ENCODE results near the gene LYRM1.

Gene LYRM1

GRCh38 chr16:20881503-20881878 is 19.1 kb upstream of the LYRM1 start:
- no peaks in the 10 kb centered on the region for H3K9me3 ChIP-seq (ENCODE audit: severe bottlenecking)
- DNase-seq = no peak
- TF ChIP-seq CTCF (IDR thresholded peaks at IDR 0.05; ENCODE audit: low read depth, low read length) = no peak
- H3K27ac ChIP-seq = peak overlapping the region; percentile 66
- H3K27me3 ChIP-seq (ENCODE audit: insufficient read depth, low read depth, severe bottlenecking) = no peaks in the 10 kb centered on the region
- peaks cover 72% of the 10 kb centered on the region for H3K36me3 ChIP-seq
- H3K4me3 ChIP-seq (ENCODE audit: low read depth, low read length) = no peak overlapping the region

- Histone ChIP-seq H3K27me3 (ENCODE audit: insufficient read depth, low read depth, severe bottlenecking) (no peaks in the 10 kb centered on the region), H3K4me3 (ENCODE audit: low read depth, low read length) (no peak overlapping the region), H3K9me3 (ENCODE audit: severe bottlenecking) (no peaks in the 10 kb centered on the region), H3K27ac (no peak overlapping the region; the same call in 1 of the 2 replicates), H3K36me3 (peaks cover 75% of the 10 kb centered on the region)
- no peak for TF ChIP-seq CTCF (IDR thresholded peaks at IDR 0.05; ENCODE audit: low read depth, low read length)
- DNase-seq = no peak
These were observed 16.9 kb upstream of the LYRM1 start for GRCh38 chr16:20883554-20884239.

- Histone ChIP-seq H3K27me3 (ENCODE audit: insufficient read depth, low read depth, severe bottlenecking) (no peaks in the 10 kb centered on the region), H3K4me3 (ENCODE audit: low read depth, low read length) (no peak overlapping the region), H3K27ac (no peak overlapping the region; the same call in 1 of the 2 replicates), H3K9me3 (ENCODE audit: severe bottlenecking) (no peaks in the 10 kb centered on the region), H3K36me3 (peaks cover 72% of the 10 kb centered on the region)
- TF ChIP-seq CTCF (IDR thresholded peaks at IDR 0.05; ENCODE audit: low read depth, low read length) = no peak
- DNase-seq = no peak
These were observed 16.4 kb upstream of the LYRM1 start for GRCh38 chr16:20884240-20884556.

GRCh38 chr16:20886320-20886719 is 14.3 kb upstream of the LYRM1 start:
- H3K36me3 ChIP-seq = peaks cover 81% of the 10 kb centered on the region
- no peak overlapping the region for H3K4me3 ChIP-seq (ENCODE audit: low read depth, low read length)
- no peak for TF ChIP-seq CTCF (IDR thresholded peaks at IDR 0.05; ENCODE audit: low read depth, low read length)
- no peak overlapping the region for H3K27ac ChIP-seq
- no peaks in the 10 kb centered on the region for H3K9me3 ChIP-seq (ENCODE audit: severe bottlenecking)
- no peaks in the 10 kb centered on the region for H3K27me3 ChIP-seq (ENCODE audit: insufficient read depth, low read depth, severe bottlenecking)
- DNase-seq = no peak

GRCh38 chr16:20887207-20887606 is 13.4 kb upstream of the LYRM1 start:
- TF ChIP-seq CTCF (IDR thresholded peaks at IDR 0.05; ENCODE audit: low read depth, low read length) = no peak
- DNase-seq = no peak
- H3K27me3 ChIP-seq (ENCODE audit: insufficient read depth, low read depth, severe bottlenecking) = no peaks in the 10 kb centered on the region
- no peaks in the 10 kb centered on the region for H3K9me3 ChIP-seq (ENCODE audit: severe bottlenecking)
- no peak overlapping the region for H3K27ac ChIP-seq
- H3K4me3 ChIP-seq (ENCODE audit: low read depth, low read length) = no peak overlapping the region
- H3K36me3 ChIP-seq = peaks cover 90% of the 10 kb centered on the region
